Neuronal stem cell (in vitro differentiated cells): ENCODE data around the gene SPOCD1.
A peak's percentile ranks its signal among the peaks of the same experiment; 100 is the strongest.

Experiments used
- DNase-seq: peaks from one replicate; pipeline ENCODE4 v3.0.0-alpha.2; 2013; ENCODE audit warnings: low spot score
- H2AFZ ChIP-seq: one replicate; pipeline ENCODE4 v1.6.1; 2013; ENCODE audit warnings: mild to moderate bottlenecking, low read length, inconsistent platforms
- H2AK5ac ChIP-seq: 2 replicates; pipeline ENCODE4 v1.6.1; 2013; ENCODE audit warnings: low read depth, mild to moderate bottlenecking, inconsistent platforms, low read length, moderate library complexity, mixed read lengths
- H2BK120ac ChIP-seq: 2 replicates; pipeline ENCODE4 v1.6.1; 2013; ENCODE audit warnings: low read depth, mild to moderate bottlenecking, inconsistent platforms, low read length, moderate library complexity, mixed read lengths
- H2BK12ac ChIP-seq: one replicate; pipeline ENCODE4 v1.6.1; 2013; ENCODE audit warnings: low read length, inconsistent platforms
- H2BK15ac ChIP-seq: 2 replicates; pipeline ENCODE4 v1.6.1; 2013; ENCODE audit warnings: mild to moderate bottlenecking, low read length, inconsistent platforms, mixed read lengths
- H2BK5ac ChIP-seq: one replicate; pipeline ENCODE4 v1.6.1; 2013; ENCODE audit warnings: inconsistent platforms, mild to moderate bottlenecking, low read length, moderate library complexity
- H3K14ac ChIP-seq: one replicate; pipeline ENCODE4 v1.6.1; 2013; ENCODE audit warnings: low read length, inconsistent platforms
- H3K18ac ChIP-seq: 2 replicates; pipeline ENCODE4 v1.6.1; 2013; ENCODE audit warnings: low read length, inconsistent platforms
- H3K23ac ChIP-seq: 2 replicates; pipeline ENCODE4 v1.6.1; 2013; ENCODE audit warnings: low read depth, mild to moderate bottlenecking, mixed read lengths, low read length, inconsistent platforms; ENCODE audit not compliant: poor library complexity
- H3K27ac ChIP-seq: replicated peaks from 3 replicates; pipeline ENCODE4 v1.5.1; 2013; ENCODE audit warnings: low read length, inconsistent platforms
- H3K27me3 ChIP-seq, 3 experiments: 2 replicates each; pipeline ENCODE4 v1.6.1; 2013; ENCODE audit warnings: low read length in 3 of 3, mild to moderate bottlenecking in 2 of 3, inconsistent platforms in 1 of 3, low read depth in 1 of 3, mixed read lengths in 1 of 3, moderate library complexity in 1 of 3; ENCODE audit not compliant: control insufficient read depth in 3 of 3, insufficient read depth in 3 of 3
- H3K36me3 ChIP-seq, 2 donors: replicated peaks in 1 of 2; 2 replicates each; pipeline ENCODE4 v1.6.1; 2013; ENCODE audit warnings: low read length in 2 of 2; ENCODE audit not compliant: control insufficient read depth in 2 of 2, insufficient read depth in 2 of 2
- H3K4ac ChIP-seq: 2 replicates; pipeline ENCODE4 v1.6.1; 2013; ENCODE audit warnings: inconsistent platforms, mild to moderate bottlenecking, low read length, moderate library complexity
- H3K4me1 ChIP-seq, 2 donors: 1 replicate in 1 of 2; 2 replicates in 1 of 2; pipeline ENCODE4 v1.6.1; 2013; ENCODE audit warnings: low read length in 2 of 2, low read depth in 1 of 2; ENCODE audit not compliant: control insufficient read depth in 2 of 2, insufficient read depth in 1 of 2
- H3K4me2 ChIP-seq: one replicate; pipeline ENCODE4 v1.6.1; 2013; ENCODE audit warnings: mild to moderate bottlenecking, low read length, inconsistent platforms; ENCODE audit not compliant: insufficient read depth, poor library complexity, severe bottlenecking
- H3K4me3 ChIP-seq, 2 donors: 2 replicates each; pipeline ENCODE4 v1.5.1; 2013; ENCODE audit warnings: low read length in 2 of 2, mild to moderate bottlenecking in 2 of 2, inconsistent platforms in 1 of 2, moderate library complexity in 1 of 2
- H3K79me1 ChIP-seq: one replicate; pipeline ENCODE4 v1.6.1; 2013; ENCODE audit warnings: low read depth, mild to moderate bottlenecking, inconsistent platforms, low read length, moderate library complexity
- H3K9ac ChIP-seq: one replicate; pipeline ENCODE4 v1.6.1; 2013; ENCODE audit warnings: mild to moderate bottlenecking, low read depth, low read length, inconsistent platforms; ENCODE audit not compliant: poor library complexity
- H3K9me3 ChIP-seq, 2 donors: replicated peaks in 1 of 2; 2 replicates each; pipeline versions ENCODE3 to v1.6.1; 2013; ENCODE audit warnings: low read length in 2 of 2, mild to moderate bottlenecking in 2 of 2, inconsistent platforms in 1 of 2, low read depth in 1 of 2, mixed read lengths in 1 of 2, moderate library complexity in 1 of 2; ENCODE audit not compliant: control insufficient read depth in 2 of 2, insufficient read depth in 1 of 2
- H4K8ac ChIP-seq: one replicate; pipeline ENCODE4 v1.6.1; 2013; ENCODE audit warnings: low read depth, mild to moderate bottlenecking, inconsistent platforms, low read length, moderate library complexity
- H4K91ac ChIP-seq: one replicate; pipeline ENCODE4 v1.6.1; 2013; ENCODE audit warnings: low read length, low read depth, mild to moderate bottlenecking, inconsistent platforms; ENCODE audit not compliant: poor library complexity
- WGBS, 2 donors: extraction: QIAGEN DNeasy Blood & Tissue Kit; methylation state at CpG; one replicate each; pipeline ENCODE4 v1.1.7; 2013; ENCODE audit warnings: missing lambda C conversion rate in 2 of 2, mixed read lengths in 1 of 2; ENCODE audit not compliant: insufficient read length in 2 of 2, insufficient replicate concordance in 1 of 2; ENCODE audit errors: extremely low coverage in 2 of 2; 5-methylcytosine and 5-hydroxymethylcytosine counted together

SPOCD1 gene

DNA sequence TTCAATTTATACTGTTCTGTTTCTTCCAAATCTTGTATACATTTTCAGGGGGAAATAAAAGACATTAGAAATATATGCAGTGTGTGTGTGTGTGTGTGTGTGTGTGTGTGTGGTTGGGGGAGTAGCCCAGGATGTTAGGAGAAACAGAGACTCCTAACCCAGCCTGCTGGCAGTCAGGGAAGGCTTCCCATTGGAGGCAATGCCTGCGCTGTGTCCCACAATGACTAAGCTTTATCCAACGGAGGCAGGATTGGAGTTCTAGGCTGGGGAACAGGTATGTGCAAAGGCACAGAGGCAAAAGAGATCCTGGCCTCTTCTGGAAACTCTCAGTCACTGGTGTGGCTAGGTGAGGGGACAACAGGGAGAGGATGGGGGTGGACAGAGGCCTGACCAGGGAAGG is 35.2 kb downstream of the SPOCD1 start:
- Histone ChIP-seq H3K36me3 (no peaks in the 10 kb centered on the region), H3K4ac (no peak overlapping the region), H3K9ac (no peak overlapping the region), H2BK15ac (no peak overlapping the region), H2AFZ (no peak overlapping the region), H2BK5ac (no peak overlapping the region), H3K27me3 (peaks cover 0 to 33% (median 0%) of the 10 kb centered on the region in 3 experiments), H3K18ac (peak overlapping the region; percentile 59), H3K79me1 (no peaks in the 10 kb centered on the region), H3K4me2 (no peak overlapping the region), H2BK12ac (no peak overlapping the region), H2BK120ac (no peak overlapping the region), H4K8ac (no peak overlapping the region), H2AK5ac (no peak overlapping the region), H3K9me3 (no peaks in the 10 kb centered on the region), H3K4me3 (no peak overlapping the region), H4K91ac (no peak overlapping the region), H3K14ac (no peak overlapping the region), H3K4me1 (peaks cover 25 to 51% of the 10 kb centered on the region in 2 donors), H3K27ac (no peak overlapping the region), H3K23ac (no peak overlapping the region)
- no CpG with 5 or more reads among the region's 2 CpGs for WGBS, 2 donors
- DNase-seq: no peak

DNA sequence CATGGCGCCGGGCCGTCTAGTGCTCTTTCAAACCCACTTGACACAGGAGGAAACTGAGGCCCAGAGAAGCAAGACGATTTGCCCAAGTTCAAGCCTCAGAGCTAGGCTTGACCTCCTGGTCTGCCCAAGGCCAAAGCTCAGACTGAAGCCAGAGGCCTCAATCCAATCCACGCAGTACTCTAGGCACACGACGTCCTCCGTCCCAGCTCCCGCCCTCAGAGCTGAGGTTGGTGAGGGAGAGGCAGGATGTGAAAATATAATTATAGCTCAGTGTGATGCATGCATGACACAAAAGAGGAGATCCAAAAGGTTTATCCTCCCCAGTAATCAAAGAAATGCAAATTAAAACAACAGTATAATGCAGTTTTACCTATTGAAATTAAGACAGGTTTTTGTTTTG is 36.1 kb downstream of the SPOCD1 start:
- H3K9ac ChIP-seq: no peak overlapping the region
- peaks cover 0 to 4% of the 10 kb centered on the region in 2 donors for H3K9me3 ChIP-seq
- H3K4me3 ChIP-seq: no peak overlapping the region
- no peak overlapping the region for H3K4me2 ChIP-seq
- no peak overlapping the region for H3K27ac ChIP-seq
- H2BK12ac ChIP-seq: no peak overlapping the region
- no peaks in the 10 kb centered on the region for H3K36me3 ChIP-seq
- H3K14ac ChIP-seq: no peak overlapping the region
- H2AK5ac ChIP-seq: no peak overlapping the region
- no peak overlapping the region for H3K18ac ChIP-seq
- H2BK5ac ChIP-seq: no peak overlapping the region
- no peak overlapping the region for H2AFZ ChIP-seq
- H4K8ac ChIP-seq: no peak overlapping the region
- no peak overlapping the region for H2BK120ac ChIP-seq
- H3K23ac ChIP-seq: no peak overlapping the region
- peaks cover 0 to 42% (median 0%) of the 10 kb centered on the region in 3 experiments for H3K27me3 ChIP-seq
- H2BK15ac ChIP-seq: no peak overlapping the region
- no peak overlapping the region for H4K91ac ChIP-seq
- no peak for DNase-seq
- H3K79me1 ChIP-seq: no peaks in the 10 kb centered on the region
- H3K4ac ChIP-seq: no peak overlapping the region
- no CpG with 5 or more reads among the region's 9 CpGs for WGBS, 2 donors
- H3K4me1 ChIP-seq: peaks cover 25 to 42% of the 10 kb centered on the region in 2 donors

DNA sequence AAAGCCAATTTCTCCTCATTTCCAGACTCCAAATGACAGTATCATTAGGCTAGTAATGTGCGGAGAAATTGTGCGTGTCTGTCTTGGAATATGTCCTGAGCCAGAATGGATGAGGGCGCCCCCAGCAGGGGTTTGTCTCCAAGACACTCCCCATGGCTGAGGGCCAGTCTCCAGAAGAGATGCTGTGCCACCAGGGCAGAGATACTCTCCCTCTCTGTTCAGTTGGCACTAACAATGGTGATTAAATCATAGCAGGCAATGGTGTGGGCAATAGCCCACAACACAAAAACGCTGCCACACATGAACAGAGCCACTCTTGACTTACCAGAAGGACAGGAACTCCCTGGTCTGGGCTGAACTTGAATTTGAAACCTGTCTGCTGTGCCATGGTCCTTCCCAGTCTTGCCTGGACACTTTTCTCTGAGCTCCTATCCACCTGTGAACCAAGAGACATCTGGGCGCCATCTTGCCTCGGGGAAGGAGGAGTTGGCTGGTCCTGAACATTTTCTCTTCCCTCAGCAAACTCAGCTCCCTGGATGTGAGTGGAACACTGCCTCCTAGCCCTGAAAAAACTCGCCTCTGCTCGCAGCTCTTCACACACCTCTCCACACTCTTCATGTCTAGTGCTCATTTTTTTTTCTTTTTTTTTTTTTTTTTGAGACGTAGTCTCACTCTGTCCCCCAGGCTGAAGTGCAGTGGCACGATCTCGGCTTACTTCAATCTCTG is 36.9 kb downstream of the SPOCD1 start:
- H3K4me1 ChIP-seq: peaks cover 25 to 35% of the 10 kb centered on the region in 2 donors
- H2BK5ac ChIP-seq: no peak overlapping the region
- no peaks in the 10 kb centered on the region for H3K79me1 ChIP-seq
- H2AK5ac ChIP-seq: no peak overlapping the region
- no peak overlapping the region for H3K9ac ChIP-seq
- no peak overlapping the region for H3K4me2 ChIP-seq
- H4K91ac ChIP-seq: no peak overlapping the region
- H3K9me3 ChIP-seq: peaks cover 0 to 4% of the 10 kb centered on the region in 2 donors
- DNase-seq: no peak
- H3K27ac ChIP-seq: no peak overlapping the region
- no peak overlapping the region for H3K14ac ChIP-seq
- no peak overlapping the region for H2BK15ac ChIP-seq
- no peak overlapping the region for H2BK120ac ChIP-seq
- no peaks in the 10 kb centered on the region for H3K36me3 ChIP-seq
- H2BK12ac ChIP-seq: no peak overlapping the region
- no peak overlapping the region for H3K4ac ChIP-seq
- H3K27me3 ChIP-seq: peaks cover 0 to 50% (median 5%) of the 10 kb centered on the region in 3 experiments
- no peak overlapping the region for H3K18ac ChIP-seq
- no peak overlapping the region for H3K23ac ChIP-seq
- WGBS, 2 donors: no CpG with 5 or more reads among the region's 11 CpGs
- H2AFZ ChIP-seq: no peak overlapping the region
- no peak overlapping the region for H3K4me3 ChIP-seq
- no peak overlapping the region for H4K8ac ChIP-seq

DNA sequence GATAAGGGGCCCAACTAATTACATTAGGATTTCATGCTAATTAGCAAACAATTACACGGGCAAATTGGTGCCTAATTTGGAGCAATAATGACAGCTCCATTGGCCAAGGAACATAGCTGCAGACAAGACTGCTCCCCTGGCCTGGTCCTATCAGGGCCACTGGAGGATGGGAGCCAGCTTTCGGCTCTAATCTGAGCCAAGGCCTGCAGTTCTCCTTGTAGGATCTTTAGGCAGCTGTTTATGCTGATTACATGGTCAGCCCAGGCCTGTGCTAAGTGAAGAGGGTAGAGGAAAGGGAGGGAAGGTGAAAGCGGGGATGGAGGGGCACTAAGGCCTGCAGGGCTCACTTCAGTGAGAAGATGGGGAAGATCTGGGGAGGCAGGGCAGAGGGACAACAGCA is 39.3 kb downstream of the SPOCD1 start:
- no peak overlapping the region for H3K4me2 ChIP-seq

More for the DNA sequence above, 39.3 kb downstream of the SPOCD1 start:
- Histone ChIP-seq H3K4me1 (peaks cover 17 to 21% of the 10 kb centered on the region in 2 donors), H4K8ac (no peak overlapping the region), H3K9me3 (peaks cover 2 to 4% of the 10 kb centered on the region in 2 donors), H3K79me1 (peaks cover 2% of the 10 kb centered on the region), H2BK15ac (no peak overlapping the region), H3K4ac (no peak overlapping the region), H3K14ac (no peak overlapping the region), H3K36me3 (no peaks in the 10 kb centered on the region), H3K18ac (no peak overlapping the region), H3K27ac (no peak overlapping the region), H2BK12ac (no peak overlapping the region), H3K9ac (no peak overlapping the region), H2BK120ac (no peak overlapping the region), H3K27me3 (peaks cover 18 to 74% (median 29%) of the 10 kb centered on the region in 3 experiments), H2BK5ac (no peak overlapping the region), H2AK5ac (no peak overlapping the region), H3K23ac (no peak overlapping the region), H4K91ac (no peak overlapping the region), H2AFZ (no peak overlapping the region), H3K4me3 (no peak overlapping the region)
- no peak for DNase-seq
- WGBS, 2 donors: no CpG with 5 or more reads among the region's 3 CpGs
